ENCODE data around the gene PODXL.

- TF ChIP-seq CTCF (IDR thresholded peaks at IDR 0.05; ENCODE audit: insufficient read depth, low read length) (no peak), GABPA (IDR thresholded peaks at IDR 0.05; ENCODE audit: low read depth) (no peak)
Observed at GRCh38 chr7:131497454-131497853, 59.0 kb downstream of the PODXL start.
